Stomach (tissue), 4 donors: ENCODE results near the gene TENM3.

Source experiments
- CTCF ChIP-seq, 7 experiments: fragments of 450-650 bp in 4 of 7; fragments of 200-600 bp in 3 of 7; sonication (generic) in 3 of 7; IDR thresholded peaks; one replicate each; pipeline ENCODE4 v1.5.1; 2016 to 2019; ENCODE audit warnings: antibody characterized with exemption in 7 of 7, control low read depth in 2 of 7, mild to moderate bottlenecking in 1 of 7
- EP300 ChIP-seq: sonication (generic); formaldehyde crosslinking; IDR thresholded peaks from one replicate; pipeline ENCODE4 v1.6.1; 2017; ENCODE audit warnings: antibody characterized with exemption
- POLR2A ChIP-seq, 4 donors: fragments of 450-650 bp; IDR thresholded peaks; one replicate each; pipeline ENCODE4 v1.6.1; 2016; ENCODE audit warnings: antibody characterized with exemption in 4 of 4, control low read depth in 2 of 4, mild to moderate bottlenecking in 1 of 4, moderate library complexity in 1 of 4
- POLR2AphosphoS5 ChIP-seq, 3 donors: sonication (generic); formaldehyde crosslinking; IDR thresholded peaks; one replicate each; pipeline ENCODE4 v1.6.1; 2016; ENCODE audit warnings: antibody characterized with exemption in 3 of 3

GRCh38 chr4:182627996-182628395, 384.8 kb downstream of the TENM3 start:
- TF ChIP-seq EP300 (no peak), CTCF (IDR thresholded peaks at IDR 0.05) (no peak), POLR2A (IDR thresholded peaks at IDR 0.05) (no peak), POLR2AphosphoS5 (IDR thresholded peaks at IDR 0.05) (no peak)
